IPS DF 4.7 (cell line): Measurements from ENCODE around the gene CDKN2AIP.
"Not testable (repeated sequence)": the region's sequence is repeated elsewhere in the genome, so short reads cannot be mapped to it uniquely, and the experiment has no call there.

Experiments
- DNase-seq: peaks from one replicate; pipeline ENCODE4 v3.0.0-alpha.2; 2013; ENCODE audit warnings: low spot score; ENCODE audit errors: extremely low read depth

The CDKN2AIP gene

DNA sequence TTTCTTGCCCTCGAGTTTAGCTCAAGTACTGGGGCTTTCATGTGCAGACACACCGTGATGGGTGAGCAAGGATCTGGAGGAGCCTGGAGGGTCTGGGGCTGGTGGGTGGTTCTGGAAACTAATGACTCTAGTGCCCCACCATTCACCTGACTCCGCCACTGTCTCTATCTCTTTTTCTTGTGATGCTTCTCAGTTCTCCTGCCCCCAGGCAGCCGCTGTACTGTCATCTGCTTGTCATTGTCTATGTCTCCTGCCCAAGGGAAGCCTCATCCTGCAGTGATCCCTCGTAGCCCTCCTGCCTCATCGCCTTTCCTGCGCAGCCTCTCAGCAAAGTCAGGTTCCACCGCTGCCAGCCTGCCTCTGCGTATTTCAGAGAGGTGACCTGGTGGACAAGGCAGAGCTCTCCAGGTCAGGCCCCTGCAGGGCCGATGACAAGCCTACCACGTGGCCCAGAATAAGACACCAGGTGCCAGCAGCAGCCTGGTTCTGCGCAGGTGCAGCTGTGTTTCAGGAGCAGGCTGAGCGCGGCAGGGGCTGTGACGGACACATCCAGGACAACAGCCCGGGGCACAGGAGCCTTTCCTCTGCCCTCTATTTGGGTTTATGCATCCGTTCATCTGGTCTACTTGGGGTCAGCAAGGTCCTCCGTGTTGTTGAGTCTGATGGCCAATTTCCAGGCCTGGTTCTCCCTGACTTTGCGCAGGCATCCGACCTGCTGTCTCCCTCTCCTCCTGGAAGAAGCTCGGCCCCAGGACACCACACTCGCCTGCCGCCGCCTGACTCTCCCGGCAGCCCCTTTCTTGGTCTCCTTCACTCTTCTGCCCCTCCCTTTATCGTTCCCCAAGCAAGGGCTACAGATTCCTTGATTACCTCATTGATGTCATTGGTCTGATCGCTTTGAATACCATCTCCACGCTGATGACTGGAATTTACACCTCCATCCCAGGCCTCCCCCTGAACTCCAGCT lies 30.9 kb upstream of the CDKN2AIP start:
- no peak for DNase-seq

- DNase-seq: no peak
These were observed 27.3 kb upstream of the CDKN2AIP start for GRCh38 chr4:183416879-183417755.

- DNase-seq: no peak
These were observed 21.3 kb upstream of the CDKN2AIP start for GRCh38 chr4:183422962-183423631.

- DNase-seq: no peak
These were observed 20.2 kb upstream of the CDKN2AIP start for GRCh38 chr4:183424109-183424744.

- no peak for DNase-seq
These were observed 17.9 kb upstream of the CDKN2AIP start for GRCh38 chr4:183426507-183426906.

DNA sequence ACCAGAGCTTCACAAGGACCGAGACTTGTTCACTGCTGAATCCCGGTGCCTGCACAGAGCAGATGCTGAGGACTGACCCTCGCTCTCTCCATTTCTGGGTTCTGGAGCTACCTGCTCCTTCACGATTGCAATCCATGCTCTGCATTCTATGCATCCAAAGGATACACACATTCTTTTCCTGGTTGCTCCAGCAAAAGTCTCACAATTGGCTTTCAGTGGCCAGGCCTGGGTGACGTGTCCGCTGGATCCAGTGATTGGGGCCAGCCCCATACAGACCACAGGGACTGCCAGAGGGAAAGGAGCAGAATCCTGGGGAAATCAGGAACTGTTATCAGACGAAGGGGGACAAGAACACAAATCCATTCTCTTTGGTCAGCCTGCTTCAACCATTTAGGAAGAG lies 14.9 kb upstream of the CDKN2AIP start:
- DNase-seq: no peak

DNA sequence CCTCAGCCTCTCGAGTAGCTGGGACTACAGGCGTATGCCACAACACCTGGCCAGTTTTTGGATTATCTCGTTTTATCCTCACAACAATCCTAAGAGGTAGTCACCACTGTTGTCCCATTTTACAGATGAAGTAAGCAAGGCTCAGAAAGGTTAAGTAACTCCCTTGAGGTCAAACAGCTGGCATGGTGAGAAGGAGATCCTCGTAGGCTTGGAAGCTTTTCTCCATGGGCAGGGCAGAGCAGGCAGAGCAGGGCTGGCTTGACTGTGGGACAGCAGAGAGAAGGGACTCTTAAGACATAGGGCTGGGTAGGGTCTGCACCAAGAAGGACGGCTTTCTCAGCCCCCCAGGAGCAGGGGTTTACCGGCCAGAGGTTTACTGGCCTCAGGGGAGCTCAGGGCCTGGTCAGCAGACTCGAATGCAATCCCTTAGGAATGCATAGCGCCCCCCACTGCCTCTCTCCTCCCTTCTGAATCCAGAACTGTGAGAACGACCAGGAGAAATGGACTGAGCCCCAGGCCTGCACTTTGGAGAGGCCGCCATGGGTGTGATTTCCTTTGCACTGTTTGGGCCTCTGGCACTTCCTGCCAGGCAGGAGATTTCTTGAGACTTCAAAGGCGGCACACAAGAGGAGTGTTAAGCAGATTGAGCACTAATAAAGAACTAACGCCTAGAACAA lies 14.0 kb upstream of the CDKN2AIP start:
- no peak for DNase-seq

GRCh38 chr4:183430994-183431347 lies 13.5 kb upstream of the CDKN2AIP start:
- no peak for DNase-seq

- no peak for DNase-seq
These were observed 12.8 kb upstream of the CDKN2AIP start for GRCh38 chr4:183431614-183432013.

GRCh38 chr4:183433183-183433582 lies 11.3 kb upstream of the CDKN2AIP start:
- not testable (repeated sequence) for DNase-seq

- no peak for DNase-seq
These were observed 10.2 kb upstream of the CDKN2AIP start for GRCh38 chr4:183434264-183434663.

GRCh38 chr4:183434666-183435190 lies 9.7 kb upstream of the CDKN2AIP start:
- DNase-seq: no peak

DNA sequence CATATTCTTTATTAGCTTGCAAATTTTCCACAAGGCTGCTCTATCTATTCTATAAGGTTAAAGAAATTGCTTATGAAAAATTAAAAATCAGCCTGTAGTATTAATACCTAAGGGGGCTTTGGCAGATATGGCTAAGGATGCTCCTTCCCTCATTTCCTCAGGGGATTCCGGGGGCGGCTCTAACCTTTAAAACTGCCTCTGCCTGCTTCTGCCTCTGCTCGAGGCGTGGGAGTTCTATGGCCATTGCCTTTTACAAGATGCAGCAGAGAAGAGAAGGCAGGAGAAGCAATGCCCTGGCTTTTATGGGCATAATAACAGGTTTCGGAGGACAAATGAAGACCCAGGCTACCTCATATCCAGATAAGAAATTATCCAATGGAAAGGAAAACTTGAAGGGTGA lies 8.6 kb upstream of the CDKN2AIP start:
- DNase-seq: no peak

DNA sequence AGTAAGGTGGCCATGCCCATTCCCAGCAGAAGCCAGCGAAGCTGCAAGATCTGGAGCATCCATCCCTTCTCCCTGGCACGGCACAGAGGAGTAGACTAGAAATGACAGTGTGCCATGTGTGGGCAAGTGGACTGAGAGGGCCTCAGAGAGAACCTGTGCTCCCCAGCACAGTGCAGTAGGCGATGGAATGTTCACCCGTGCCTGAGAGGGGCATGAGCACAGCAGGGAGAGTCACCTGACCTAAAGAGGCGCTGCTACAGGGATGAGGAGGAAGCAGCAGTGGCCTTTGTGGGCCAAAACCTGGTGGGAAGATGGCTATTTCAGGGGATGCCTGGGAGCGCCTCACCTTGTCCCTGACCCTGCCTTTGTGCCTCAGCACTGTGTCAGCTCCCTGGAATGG lies 8.0 kb upstream of the CDKN2AIP start:
- DNase-seq: no peak

GRCh38 chr4:183437452-183437851 lies 7.0 kb upstream of the CDKN2AIP start:
- DNase-seq: no peak

DNA sequence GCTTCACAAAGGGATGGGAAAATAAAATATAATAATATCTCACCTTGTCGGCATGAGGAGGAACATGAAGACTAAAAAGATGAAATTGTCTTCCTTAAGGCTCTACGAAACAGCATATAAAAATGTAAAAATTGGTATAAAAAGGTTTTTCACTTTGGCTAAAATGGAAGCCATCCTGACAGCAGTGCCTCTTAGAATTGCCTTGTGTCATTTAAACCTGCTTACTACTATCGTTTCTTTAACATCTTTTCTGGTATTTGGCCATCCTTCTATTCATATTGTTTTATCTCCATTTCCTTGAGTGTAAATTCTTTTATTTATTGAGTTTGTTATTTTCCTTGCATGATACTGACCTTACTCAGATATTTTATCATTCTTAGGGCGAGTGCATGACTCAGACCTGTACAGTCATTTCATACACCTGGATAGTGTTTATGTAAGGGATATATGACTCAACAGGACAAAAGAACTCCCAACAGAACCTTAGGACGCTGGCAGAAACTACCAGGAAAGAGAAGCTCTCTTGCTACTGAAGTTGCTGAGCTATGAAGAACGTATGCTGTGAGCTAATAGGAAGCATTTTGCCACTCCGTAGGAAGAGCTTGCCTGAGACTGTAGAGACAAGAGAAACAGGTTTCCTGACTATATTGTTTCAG lies 5.8 kb upstream of the CDKN2AIP start:
- DNase-seq: no peak

DNA sequence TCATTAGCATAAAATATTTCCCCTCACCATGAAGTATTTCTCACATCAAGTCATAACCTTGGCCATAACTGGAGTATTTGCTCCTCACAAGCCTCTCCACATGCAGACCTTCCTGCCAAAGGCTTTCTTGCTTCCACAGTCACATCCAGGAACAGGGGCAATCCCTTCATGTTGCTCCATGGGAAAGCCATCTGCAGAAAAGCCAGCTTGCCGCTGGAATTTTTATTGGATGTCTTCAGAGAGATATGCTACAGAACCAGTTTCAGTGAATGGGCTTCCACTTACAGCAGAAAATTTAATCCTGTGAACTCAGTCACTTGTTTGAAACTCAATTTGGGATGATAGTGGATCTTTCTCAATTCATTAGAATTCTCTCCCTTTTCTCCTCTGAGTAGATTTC lies 3.2 kb upstream of the CDKN2AIP start:
- DNase-seq: no peak

GRCh38 chr4:183443655-183444213 lies 702 bp upstream of the CDKN2AIP start:
- DNase-seq: no peak

DNA sequence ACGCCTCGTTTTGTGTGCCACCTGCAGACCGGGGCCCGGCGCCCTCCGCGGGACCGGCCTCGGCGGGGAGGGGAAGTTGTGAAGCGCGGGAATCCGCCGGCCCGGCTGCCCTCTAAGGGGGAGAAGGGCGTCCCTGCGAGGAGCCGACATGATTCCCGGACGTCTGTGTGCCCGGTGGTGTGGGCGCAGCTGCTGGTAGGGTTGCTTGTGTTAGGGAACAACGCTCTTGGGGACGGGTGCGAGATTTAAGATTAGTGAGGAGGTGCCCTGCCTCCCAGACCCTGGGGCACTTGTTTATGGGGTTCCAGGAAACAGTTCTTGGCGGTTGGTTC lies 627 bp downstream of the CDKN2AIP start:
- DNase-seq: no peak

GRCh38 chr4:183447646-183448045 lies 3.2 kb downstream of the CDKN2AIP start:
- no peak for DNase-seq
